SK-N-SH (cell line): ENCODE measurements around the gene MEG3. TPM values are rescaled to one million over a fixed set of nuclear protein-coding genes. Genes with fewer than 3 reads are reported as not detected.

Experiments
- CTCF ChIA-PET: fragments of 300-600, 350-600 bp; formaldehyde crosslinking; extraction: SDS; loops from one replicate; lab custom pipeline; 2021; lab: Yijun Ruan, JAX
- POLR2A ChIA-PET: fragments of 350-600 bp; sonication (Branson Sonifier 250); formaldehyde crosslinking; extraction: SDS; loops from one replicate; lab custom pipeline; 2020; ENCODE audit warnings: antibody characterized with exemption, inconsistent platforms; lab: Yijun Ruan, JAX
- DNase-seq: peaks from one replicate; pipeline ENCODE4 v3.0.0; 2012
- H2AFZ ChIP-seq: fragments of 200-600 bp; sonication (generic); 2 replicates; pipeline ENCODE4 v1.8.1; 2016; ENCODE audit warnings: antibody characterized with exemption, mild to moderate bottlenecking, low read depth
- H3F3A ChIP-seq: fragments of 200-600 bp; sonication (generic); replicated peaks from 2 replicates; pipeline ENCODE3; 2016; ENCODE audit warnings: antibody characterized with exemption, mild to moderate bottlenecking; ENCODE audit not compliant: insufficient read depth
- H3K27ac ChIP-seq, 2 experiments: fragments of 200-500 bp in 1 of 2; fragments of 200-600 bp in 1 of 2; sonication (Bioruptor generic) in 1 of 2; sonication (generic), shearing (Covaris generic) in 1 of 2; 2 replicates each; pipeline versions ENCODE4 v1.5.1 to v1.6.1; 2014 to 2016; ENCODE audit warnings: low read depth in 2 of 2, inconsistent platforms in 1 of 2, low read length in 1 of 2, mild to moderate bottlenecking in 1 of 2, mixed read lengths in 1 of 2
- H3K27me3 ChIP-seq: fragments of 200-600 bp; sonication (generic), shearing (Covaris generic); 2 replicates; pipeline ENCODE4 v1.6.1; 2016; ENCODE audit warnings: mixed run types; ENCODE audit not compliant: insufficient read depth
- H3K36me3 ChIP-seq, 2 experiments: fragments of 200-500 bp in 1 of 2; fragments of 200-600 bp in 1 of 2; sonication (Bioruptor generic) in 1 of 2; sonication (generic) in 1 of 2; replicated peaks in 1 of 2; 2 replicates each; pipeline versions ENCODE3 to v1.5.1; 2014 to 2016; ENCODE audit warnings: low read length in 1 of 2, mild to moderate bottlenecking in 1 of 2; ENCODE audit not compliant: insufficient read depth in 2 of 2, control insufficient read depth in 1 of 2
- H3K4me1 ChIP-seq, 2 experiments: fragments of 200-500 bp in 1 of 2; fragments of 200-600 bp in 1 of 2; sonication (Bioruptor generic) in 1 of 2; sonication (generic), shearing (Covaris generic) in 1 of 2; 2 replicates each; pipeline versions ENCODE4 v1.5.1 to v1.6.1; 2014 to 2016; ENCODE audit warnings: low read depth in 1 of 2, low read length in 1 of 2, mixed run types in 1 of 2; ENCODE audit not compliant: insufficient read depth in 2 of 2, control insufficient read depth in 1 of 2
- H3K4me2 ChIP-seq: fragments of 200-600 bp; sonication (generic), shearing (Covaris generic); 2 replicates; pipeline ENCODE4 v1.6.1; 2017; ENCODE audit warnings: mixed run types
- H3K4me3 ChIP-seq, 2 experiments: fragments of 200-500 bp in 1 of 2; fragments of 200-600 bp in 1 of 2; sonication (Bioruptor generic) in 1 of 2; sonication (generic), shearing (Covaris generic) in 1 of 2; 2 replicates each; pipeline versions ENCODE4 v1.5.1 to v1.8.1; 2014 to 2016; ENCODE audit warnings: low read depth in 2 of 2, inconsistent platforms in 1 of 2, low read length in 1 of 2, mild to moderate bottlenecking in 1 of 2, mixed read lengths in 1 of 2, moderate library complexity in 1 of 2
- H3K79me2 ChIP-seq: fragments of 200-600 bp; sonication (generic); 2 replicates; pipeline ENCODE4 v1.8.1; 2017; ENCODE audit warnings: mild to moderate bottlenecking; ENCODE audit not compliant: insufficient read depth
- H3K9ac ChIP-seq: fragments of 200-600 bp; sonication (generic); 2 replicates; pipeline ENCODE4 v1.6.1; 2017; ENCODE audit warnings: mixed run types
- H3K9me2 ChIP-seq: fragments of 200-600 bp; sonication (generic); 2 replicates; pipeline ENCODE4 v1.6.1; 2017; ENCODE audit warnings: mixed run types
- H3K9me3 ChIP-seq: fragments of 200-600 bp; sonication (generic); 2 replicates; pipeline ENCODE4 v1.6.1; 2017; ENCODE audit warnings: mixed run types, mild to moderate bottlenecking, moderate library complexity
- H4K20me1 ChIP-seq: fragments of 200-600 bp; sonication (generic); 2 replicates; pipeline ENCODE4 v1.6.1; 2017; ENCODE audit warnings: mild to moderate bottlenecking, mixed run types; ENCODE audit not compliant: insufficient read depth
- EP300 ChIP-seq, 2 experiments: IDR thresholded peaks; 2 replicates each; pipeline versions ENCODE4 v1.4.0 to v1.6.1; 2012; ENCODE audit warnings: borderline replicate concordance in 1 of 2, low read depth in 1 of 2, low read length in 1 of 2
- FOSL2 ChIP-seq: IDR thresholded peaks from 2 replicates; pipeline ENCODE4 v1.4.0; 2012; ENCODE audit warnings: low read depth, mild to moderate bottlenecking, moderate library complexity, borderline replicate concordance
- GABPA ChIP-seq: IDR thresholded peaks from 2 replicates; pipeline ENCODE4 v1.4.0; 2012; ENCODE audit warnings: low read depth, mild to moderate bottlenecking
- GATA2 ChIP-seq: sonication (generic); formaldehyde crosslinking; IDR thresholded peaks from 2 replicates; pipeline ENCODE4 v1.5.0; 2020; ENCODE audit warnings: mild to moderate bottlenecking, missing genetic modification reagents
- IRF3 ChIP-seq: fragments of 150-350 bp; IDR thresholded peaks from 2 replicates; pipeline ENCODE4 v1.6.1; 2016; ENCODE audit warnings: mild to moderate bottlenecking, low read depth, low read length
- MAX ChIP-seq: IDR thresholded peaks from 2 replicates; pipeline ENCODE4 v1.4.0; 2012; ENCODE audit warnings: low read depth
- RXRA ChIP-seq: IDR thresholded peaks from 2 replicates; pipeline ENCODE4 v1.4.0; 2012; ENCODE audit warnings: low read depth, mild to moderate bottlenecking, borderline replicate concordance
- USF1 ChIP-seq: IDR thresholded peaks from 2 replicates; pipeline ENCODE4 v1.4.0; 2012; ENCODE audit warnings: low read depth, borderline replicate concordance
- USF2 ChIP-seq: fragments of 150-350 bp; IDR thresholded peaks from 2 replicates; pipeline ENCODE4 v1.6.1; 2017; ENCODE audit warnings: antibody characterized with exemption, low read length, low read depth, borderline replicate concordance
- ZBTB33 ChIP-seq: IDR thresholded peaks from 2 replicates; pipeline ENCODE4 v1.4.0; 2012; ENCODE audit warnings: low read depth, borderline replicate concordance
- WGBS: methylation state at CpG from one replicate; pipeline ENCODE4 v1.1.6; 2017; ENCODE audit warnings: low lambda C conversion rate; 5-methylcytosine and 5-hydroxymethylcytosine counted together
- polyA plus RNA-seq, 3 experiments: library from polyadenylated mRNA; depleted of rRNA; stranded (reverse); fragments of >200 nt; gene quantifications; 2 replicates each; pipeline ENCODE4 v1.2.3, GENCODE V29; 2012

MEG3 gene
- polyA plus RNA-seq, 1 of the 3 experiments (the other 2 are of a cell fraction), result not detected

- TF ChIP-seq ZBTB33 (no peak), MAX (no peak), IRF3 (no peak), RXRA (no peak), FOSL2 (no peak)
Measured at GRCh38 chr14:100786576-100787219, 39.2 kb upstream of the MEG3 start (continued).

- CTCF ChIA-PET, result interaction anchor here (0.7 kb wide), 1 partner anchor 645 kb away, joined by 3 read pairs; no protein-coding TSS in a partner anchor
Measured at GRCh38 chr14:100787659-100788058, 38.3 kb upstream of the MEG3 start.

More at GRCh38 chr14:100787659-100788058, 38.3 kb upstream of the MEG3 start:
- no peak for DNase-seq
- H3K4me1 ChIP-seq, result peaks cover 0 to 74% of the 10 kb centered on the region in 2 experiments; a peak in 1 of 4 replicates
- no peak overlapping the region for H3K4me2 ChIP-seq
- no peaks in the 10 kb centered on the region for H3K36me3 ChIP-seq
- H2AFZ ChIP-seq, result no peak overlapping the region
- no peak for TF ChIP-seq USF2
- TF ChIP-seq GATA2 (CRISPR knock-in tag), result no peak
- no peak for TF ChIP-seq USF1
- no peak for TF ChIP-seq EP300 (IDR thresholded peaks at IDR 0.05; ENCODE audit: borderline replicate concordance in 1 of 2, low read depth in 1 of 2, low read length in 1 of 2)
- TF ChIP-seq GABPA, result no peak
- H3K9me2 ChIP-seq, result no peaks in the 10 kb centered on the region
- no peaks in the 10 kb centered on the region for H4K20me1 ChIP-seq
- H3K9me3 ChIP-seq, result no peaks in the 10 kb centered on the region
- WGBS, result 75% methylated on average over 12 of the region's 14 CpGs
- POLR2A ChIA-PET, result no interaction called here
- H3K79me2 ChIP-seq, result no peaks in the 10 kb centered on the region
- H3K4me3 ChIP-seq, result no peak overlapping the region
- no peak overlapping the region for H3K9ac ChIP-seq
- no peaks in the 10 kb centered on the region for H3F3A ChIP-seq
- H3K27ac ChIP-seq, result peak overlapping the region in 1 of 2 experiments; percentile 100; a peak in 1 of 4 replicates
- no peaks in the 10 kb centered on the region for H3K27me3 ChIP-seq
